H1 (cell line): ENCODE data around the gene KLHL15. TPM values are rescaled to one million over a fixed set of nuclear protein-coding genes. Genes with fewer than 3 reads are reported as not detected.

ENCODE experiments used
- CTCF ChIA-PET: fragments of 300-600 bp; sonication (Branson Sonifier 250); formaldehyde crosslinking; loops from one replicate; lab custom pipeline; 2021; ENCODE audit not compliant: partially characterized antibody; lab: Charles Lee
- POLR2A ChIA-PET: fragments of 300-600 bp; sonication (Branson Sonifier 250); formaldehyde crosslinking; loops from one replicate; lab custom pipeline; 2021; ENCODE audit warnings: inconsistent platforms; ENCODE audit not compliant: partially characterized antibody; lab: Charles Lee
- DNase-seq, 2 experiments: peaks; one replicate each; pipeline versions ENCODE4 v3.0.0 to v3.0.0-alpha.2; 2010 to 2022; ENCODE audit warnings: low spot score in 2 of 2, low read depth in 1 of 2, mixed read lengths in 1 of 2
- FAIRE-seq: peaks from 2 replicates; lab custom pipeline; 2011; peaks lifted over from hg19 to GRCh38; lab: Jason Lieb, UNC
- H2AFZ ChIP-seq: 2 replicates; pipeline ENCODE4 v1.8.1; 2012; ENCODE audit warnings: low read length, inconsistent platforms
- H2AK5ac ChIP-seq: 2 replicates; pipeline ENCODE4 v1.6.1; 2013; ENCODE audit warnings: low read depth, low read length
- H2BK120ac ChIP-seq: replicated peaks from 2 replicates; pipeline ENCODE3; 2013; ENCODE audit warnings: low read depth, low read length, inconsistent platforms
- H2BK12ac ChIP-seq: 2 replicates; pipeline ENCODE4 v1.6.1; 2013; ENCODE audit warnings: low read depth, low read length
- H2BK15ac ChIP-seq: 2 replicates; pipeline ENCODE4 v1.6.1; 2013; ENCODE audit warnings: low read length
- H2BK20ac ChIP-seq: 2 replicates; pipeline ENCODE4 v1.6.1; 2013; ENCODE audit warnings: low read length
- H2BK5ac ChIP-seq: 2 replicates; pipeline ENCODE4 v1.6.1; 2013; ENCODE audit warnings: low read depth, low read length
- H3K14ac ChIP-seq: 2 replicates; pipeline ENCODE4 v1.6.1; 2013; ENCODE audit warnings: inconsistent platforms; ENCODE audit not compliant: insufficient read length
- H3K18ac ChIP-seq: 2 replicates; pipeline ENCODE4 v1.6.1; 2013; ENCODE audit warnings: low read length; ENCODE audit errors: extremely low read depth
- H3K23ac ChIP-seq: 2 replicates; pipeline ENCODE4 v1.6.1; 2013; ENCODE audit warnings: inconsistent platforms; ENCODE audit not compliant: insufficient read length
- H3K23me2 ChIP-seq: 2 replicates; pipeline ENCODE4 v1.6.1; 2013; ENCODE audit warnings: low read depth, low read length
- H3K27ac ChIP-seq: 2 replicates; pipeline ENCODE4 v1.6.1; 2011; ENCODE audit warnings: low read depth, low read length, inconsistent platforms
- H3K27me3 ChIP-seq, 4 experiments: replicated peaks in 1 of 4; 1 replicate in 1 of 4; 2 replicates in 3 of 4; pipeline versions ENCODE4 v1.6.1 to v1.8.1; 2011 to 2013; ENCODE audit warnings: low read length in 3 of 4, mild to moderate bottlenecking in 3 of 4, inconsistent platforms in 2 of 4, mixed read lengths in 2 of 4, moderate library complexity in 1 of 4; ENCODE audit not compliant: control insufficient read depth in 3 of 4, insufficient read depth in 3 of 4; ENCODE audit errors: extremely low read depth in 1 of 4
- H3K36me3 ChIP-seq, 4 experiments: 2 replicates each; pipeline versions ENCODE4 v1.6.1 to v1.8.1; 2011 to 2013; ENCODE audit warnings: mild to moderate bottlenecking in 4 of 4, low read length in 3 of 4, moderate library complexity in 2 of 4, control low read depth in 1 of 4, inconsistent platforms in 1 of 4; ENCODE audit not compliant: insufficient read depth in 4 of 4, control insufficient read depth in 2 of 4
- H3K4ac ChIP-seq: replicated peaks from 2 replicates; pipeline ENCODE3; 2013; ENCODE audit warnings: low read length, low read depth, mixed read lengths, inconsistent platforms; ENCODE audit not compliant: insufficient read length
- H3K4me1 ChIP-seq, 4 experiments: replicated peaks in 1 of 4; 1 replicate in 1 of 4; 2 replicates in 3 of 4; pipeline versions ENCODE4 v1.6.1 to v1.8.1; 2011 to 2013; ENCODE audit warnings: low read length in 3 of 4, inconsistent platforms in 2 of 4, mixed read lengths in 1 of 4; ENCODE audit not compliant: insufficient read depth in 4 of 4, control insufficient read depth in 3 of 4
- H3K4me2 ChIP-seq, 2 experiments: 2 replicates each; pipeline versions ENCODE4 v1.6.1 to v1.8.1; 2011 to 2013; ENCODE audit warnings: low read depth in 2 of 2, low read length in 2 of 2, control low read depth in 1 of 2, inconsistent platforms in 1 of 2, mild to moderate bottlenecking in 1 of 2; ENCODE audit not compliant: insufficient read depth in 1 of 2
- H3K4me3 ChIP-seq, 4 experiments: fragments of 200-600, 300-600 bp in 1 of 4; sonication (generic), shearing (Covaris generic), sonication (Bioruptor Twin) in 1 of 4; 2 replicates each; pipeline versions ENCODE4 v1.5.1 to v1.8.1; 2011 to 2016; ENCODE audit warnings: low read length in 4 of 4, low read depth in 3 of 4, control low read depth in 2 of 4, inconsistent platforms in 2 of 4, mild to moderate bottlenecking in 2 of 4, mixed read lengths in 1 of 4, moderate library complexity in 1 of 4; ENCODE audit not compliant: insufficient read depth in 2 of 4; ENCODE audit errors: extremely low read depth in 1 of 4
- H3K56ac ChIP-seq: replicated peaks from 2 replicates; pipeline ENCODE3; 2013; ENCODE audit warnings: low read depth, mild to moderate bottlenecking, mixed read lengths, low read length, inconsistent platforms; ENCODE audit not compliant: insufficient read length
- H3K79me1 ChIP-seq: 2 replicates; pipeline ENCODE4 v1.6.1; 2013; ENCODE audit warnings: low read depth, low read length, control low read depth
- H3K79me2 ChIP-seq, 2 experiments: 2 replicates each; pipeline versions ENCODE4 v1.6.1 to v1.8.1; 2012 to 2013; ENCODE audit warnings: low read length in 2 of 2, mild to moderate bottlenecking in 2 of 2, inconsistent platforms in 1 of 2; ENCODE audit not compliant: insufficient read depth in 2 of 2, control insufficient read depth in 1 of 2
- H3K9ac ChIP-seq, 4 experiments: replicated peaks in 1 of 4; 1 replicate in 1 of 4; 2 replicates in 3 of 4; pipeline versions ENCODE4 v1.6.1 to v1.8.1; 2011 to 2013; ENCODE audit warnings: low read depth in 3 of 4, low read length in 3 of 4, control low read depth in 2 of 4, mild to moderate bottlenecking in 2 of 4, moderate library complexity in 2 of 4, inconsistent platforms in 1 of 4; ENCODE audit errors: extremely low read depth in 1 of 4
- H3K9me3 ChIP-seq, 2 experiments: 2 replicates each; pipeline versions ENCODE4 v1.6.1 to v1.8.1; 2012 to 2013; ENCODE audit warnings: mild to moderate bottlenecking in 2 of 2, moderate library complexity in 2 of 2, control low read depth in 1 of 2, inconsistent platforms in 1 of 2, low read depth in 1 of 2, low read length in 1 of 2, mixed read lengths in 1 of 2; ENCODE audit not compliant: insufficient read depth in 2 of 2
- H4K20me1 ChIP-seq, 2 experiments: replicated peaks in 1 of 2; 2 replicates each; pipeline versions ENCODE3 to v1.8.1; 2011 to 2013; ENCODE audit warnings: inconsistent platforms in 2 of 2, low read length in 2 of 2, mild to moderate bottlenecking in 1 of 2; ENCODE audit not compliant: insufficient read depth in 2 of 2, control insufficient read depth in 1 of 2
- H4K5ac ChIP-seq: 2 replicates; pipeline ENCODE4 v1.6.1; 2013; ENCODE audit warnings: low read length, low read depth, mixed read lengths, inconsistent platforms; ENCODE audit not compliant: insufficient read length
- H4K8ac ChIP-seq: 2 replicates; pipeline ENCODE4 v1.8.0; 2013; ENCODE audit warnings: mild to moderate bottlenecking, moderate library complexity, low read length, inconsistent platforms; ENCODE audit not compliant: insufficient read depth; ENCODE audit errors: extremely low read depth
- H4K91ac ChIP-seq: replicated peaks from 2 replicates; pipeline ENCODE3; 2013; ENCODE audit warnings: low read length, mixed read lengths, inconsistent platforms; ENCODE audit not compliant: insufficient read length
- ASH2L ChIP-seq: fragments of 200-600, 300-600 bp; sonication (generic); IDR thresholded peaks from one replicate; pipeline ENCODE4 v1.7.1; 2017; ENCODE audit warnings: low read length
- BRCA1 ChIP-seq: IDR thresholded peaks from 2 replicates; pipeline ENCODE4 v1.6.1; 2012; ENCODE audit warnings: low read depth, low read length, improper control_type of control experiment
- CHD1 ChIP-seq: IDR thresholded peaks from 2 replicates; pipeline ENCODE4 v1.6.1; 2012; ENCODE audit warnings: low read depth, low read length, improper control_type of control experiment
- EGR1 ChIP-seq: IDR thresholded peaks from 2 replicates; pipeline ENCODE4 v1.6.1; 2011; ENCODE audit warnings: low read depth, low read length, borderline replicate concordance
- GABPA ChIP-seq: IDR thresholded peaks from 2 replicates; pipeline ENCODE4 v1.6.1; 2011; ENCODE audit warnings: mild to moderate bottlenecking, low read length, moderate library complexity, borderline replicate concordance; ENCODE audit not compliant: insufficient read depth
- GTF2F1 ChIP-seq: IDR thresholded peaks from 2 replicates; pipeline ENCODE4 v1.6.1; 2012; ENCODE audit warnings: low read depth, low read length, improper control_type of control experiment, borderline replicate concordance
- HDAC6 ChIP-seq: IDR thresholded peaks from one replicate; pipeline ENCODE4 v1.7.1; 2012; ENCODE audit warnings: low read depth, mild to moderate bottlenecking, inconsistent platforms, low read length, moderate library complexity
- KDM5A ChIP-seq: fragments of 200-600 bp; IDR thresholded peaks from 2 replicates; pipeline ENCODE4 v1.7.1; 2012; ENCODE audit warnings: mild to moderate bottlenecking, low read length, inconsistent platforms, mixed read lengths
- NRF1 ChIP-seq: IDR thresholded peaks from 2 replicates; pipeline ENCODE4 v1.6.1; 2011; ENCODE audit warnings: mild to moderate bottlenecking, low read depth, low read length, improper control_type of control experiment
- RAD21 ChIP-seq, 2 experiments: IDR thresholded peaks in 1 of 2; conservative IDR thresholded peaks in 1 of 2; 2 replicates each; pipeline ENCODE4 v1.6.1; 2011; ENCODE audit warnings: low read depth in 2 of 2, low read length in 2 of 2, improper control_type of control experiment in 1 of 2, inconsistent platforms in 1 of 2, mild to moderate bottlenecking in 1 of 2, moderate library complexity in 1 of 2
- SAP30 ChIP-seq: fragments of 300-600 bp; sonication (generic); IDR thresholded peaks from 2 replicates; pipeline ENCODE4 v1.7.1; 2012; ENCODE audit warnings: low read length, moderate library complexity, mild to moderate bottlenecking, inconsistent platforms; ENCODE audit not compliant: insufficient read depth, insufficient replicate concordance
- SIX5 ChIP-seq: IDR thresholded peaks from 2 replicates; pipeline ENCODE4 v1.6.1; 2011; ENCODE audit warnings: mild to moderate bottlenecking, low read depth, low read length
- WGBS, 2 experiments: shearing (Covaris generic) in 1 of 2; methylation state at CpG; one replicate each; pipeline versions ENCODE4 v1.1.6 to v1.1.7; 2013 to 2015; ENCODE audit warnings: low lambda C conversion rate in 2 of 2, mixed read lengths in 2 of 2, inconsistent platforms in 1 of 2, low coverage in 1 of 2, missing lambda C conversion rate in 1 of 2; ENCODE audit not compliant: insufficient replicate concordance in 2 of 2, insufficient coverage in 1 of 2, insufficient read length in 1 of 2; ENCODE audit errors: extremely low coverage in 1 of 2, missing lambda C conversion rate in 1 of 2; 5-methylcytosine and 5-hydroxymethylcytosine counted together
- polyA plus RNA-seq, 7 experiments: library from polyadenylated mRNA; depleted of rRNA in 3 of 7; stranded (reverse) in 5 of 7; unstranded in 2 of 7; fragments of >200 nt in 5 of 7; fragments of 200-250 nt in 2 of 7; gene quantifications; 1 replicate in 5 of 7; 2 replicates in 1 of 7; 4 replicates in 1 of 7; pipeline versions ENCODE4 v1.2.1 to v1.2.3, GENCODE V29; 2011 to 2013; ENCODE audit warnings: missing spikeins in 2 of 7, mixed read lengths in 2 of 7
- total RNA-seq: library from RNA; stranded (reverse); fragmentation: NEBNext Ultra II Directional; extraction: Animal tissue kit (Norgen Biotek cat#: 25700); gene quantifications from 2 replicates; pipeline ENCODE4 v1.2.1, GENCODE V29; 2021
- TF ChIP-seq, protein P1 (sequence below): IDR thresholded peaks from 2 replicates; pipeline ENCODE4 v1.6.1; 2011; ENCODE audit warnings: low read length, improper control_type of control experiment

Gene KLHL15
- total and polyA plus RNA-seq, 2 of the 8 experiments (the other 6 are each of a cell fraction or from before 2014, with no cell fraction given) = 3.7 to 8.9 TPM

- ChIA-PET CTCF (interaction anchor here (0.6 kb wide), 1 partner anchor 337 kb away, joined by 4 read pairs; no protein-coding TSS in a partner anchor), POLR2A (interaction anchor here (1.9 kb wide), 1 partner anchor 24 kb away, joined by 4 read pairs; the partner anchor contains the start of gene EIF2S3)
- H3K27me3 ChIP-seq = peaks cover 0 to 3% (median 0%) of the 10 kb centered on the region in 4 experiments; a peak in 2 of 7 replicates
- DNase-seq = no peak
- H3K4me3 ChIP-seq = no peak overlapping the region
- H4K5ac ChIP-seq = no peak overlapping the region
- H4K8ac ChIP-seq = no peak overlapping the region
- H4K91ac ChIP-seq = no peak overlapping the region
- no peak overlapping the region for H2BK12ac ChIP-seq
- H2BK20ac ChIP-seq = no peak overlapping the region
- H3K9me3 ChIP-seq = no peaks in the 10 kb centered on the region
- H3K36me3 ChIP-seq = no peaks in the 10 kb centered on the region
- H3K4me1 ChIP-seq = peaks cover 0 to 7% (median 0%) of the 10 kb centered on the region in 4 experiments; a peak in 1 of 7 replicates
- no peaks in the 10 kb centered on the region for H3K79me1 ChIP-seq
- H2BK15ac ChIP-seq = no peak overlapping the region
- H3K23me2 ChIP-seq = 0 out of 2 replicates have a peak, but pooled peaks cover 3% of the 10 kb centered on the region
- no peak overlapping the region for H3K4ac ChIP-seq
- no peak overlapping the region for H3K56ac ChIP-seq
- WGBS, 2 experiments = 85% methylated on average over 5 of the region's 5 CpGs; no CpG with 5 or more reads in 1 of the 2 experiments
- no peaks in the 10 kb centered on the region for H3K79me2 ChIP-seq
- no peak overlapping the region for H3K9ac ChIP-seq
- H2BK5ac ChIP-seq = no peak overlapping the region
- H2BK120ac ChIP-seq = no peak overlapping the region
- FAIRE-seq = no peak
- no peak overlapping the region for H2AFZ ChIP-seq
- no peak overlapping the region for H3K14ac ChIP-seq
- no peaks in the 10 kb centered on the region for H4K20me1 ChIP-seq
- H3K18ac ChIP-seq = no peak overlapping the region
- H3K4me2 ChIP-seq = no peak overlapping the region
- H3K23ac ChIP-seq = no peak overlapping the region
- H3K27ac ChIP-seq = no peak overlapping the region
- H2AK5ac ChIP-seq = no peak overlapping the region
- TF ChIP-seq GABPA (no peak), ASH2L (no peak), HDAC6 (no peak), CHD1 (no peak), BRCA1 (no peak), NRF1 (no peak), SAP30 (no peak), KDM5A (no peak), SIX5 (no peak), RAD21 (IDR thresholded peaks at IDR 0.05 in 1 of 2, conservative IDR thresholded peaks at IDR 0.05 in 1 of 2; ENCODE audit: low read depth in 2 of 2, low read length in 2 of 2) (no peak), EGR1 (no peak), GTF2F1 (no peak)
- TF ChIP-seq, protein P1, sequence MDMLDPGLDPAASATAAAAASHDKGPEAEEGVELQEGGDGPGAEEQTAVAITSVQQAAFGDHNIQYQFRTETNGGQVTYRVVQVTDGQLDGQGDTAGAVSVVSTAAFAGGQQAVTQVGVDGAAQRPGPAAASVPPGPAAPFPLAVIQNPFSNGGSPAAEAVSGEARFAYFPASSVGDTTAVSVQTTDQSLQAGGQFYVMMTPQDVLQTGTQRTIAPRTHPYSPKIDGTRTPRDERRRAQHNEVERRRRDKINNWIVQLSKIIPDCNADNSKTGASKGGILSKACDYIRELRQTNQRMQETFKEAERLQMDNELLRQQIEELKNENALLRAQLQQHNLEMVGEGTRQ = no peak
Measured at GRCh38 chrX:24030597-24030996, 3.6 kb upstream of the KLHL15 start.
